Amniotic stem cell (primary cell): Measurements from ENCODE around the gene HOXC10.

Source experiments
- DNase-seq: peaks from one replicate; lab custom pipeline; 2025; lab: John Stamatoyannopoulos, UW

The HOXC10 gene

DNA sequence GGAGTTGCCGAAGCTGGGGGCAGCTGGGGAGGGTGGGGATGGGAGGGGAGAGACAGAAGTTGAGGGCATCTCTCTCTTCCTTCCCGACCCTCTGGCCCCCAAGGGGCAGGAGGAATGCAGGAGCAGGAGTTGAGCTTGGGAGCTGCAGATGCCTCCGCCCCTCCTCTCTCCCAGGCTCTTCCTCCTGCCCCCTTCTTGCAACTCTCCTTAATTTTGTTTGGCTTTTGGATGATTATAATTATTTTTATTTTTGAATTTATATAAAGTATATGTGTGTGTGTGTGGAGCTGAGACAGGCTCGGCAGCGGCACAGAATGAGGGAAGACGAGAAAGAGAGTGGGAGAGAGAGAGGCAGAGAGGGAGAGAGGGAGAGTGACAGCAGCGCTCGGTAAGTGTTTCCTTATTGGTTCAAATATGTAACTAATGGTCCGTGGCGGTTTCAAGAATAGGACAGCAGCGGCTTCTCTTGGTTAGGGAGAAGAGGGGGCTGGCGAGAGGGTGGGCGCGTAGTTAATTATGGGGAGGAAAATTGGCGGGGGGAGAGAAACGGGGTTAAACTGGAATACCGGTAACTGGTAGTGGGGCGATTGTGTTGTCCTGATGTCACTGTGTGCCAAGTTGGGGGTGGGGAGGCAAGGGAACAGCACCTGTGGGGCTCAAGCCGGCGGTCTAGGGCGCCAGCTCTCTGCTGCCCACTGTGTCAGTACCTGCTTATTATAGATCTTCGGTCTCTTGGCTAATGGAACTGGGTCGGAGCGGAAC lies 32.3 kb downstream of the HOXC10 start:
- no peak for DNase-seq

DNA sequence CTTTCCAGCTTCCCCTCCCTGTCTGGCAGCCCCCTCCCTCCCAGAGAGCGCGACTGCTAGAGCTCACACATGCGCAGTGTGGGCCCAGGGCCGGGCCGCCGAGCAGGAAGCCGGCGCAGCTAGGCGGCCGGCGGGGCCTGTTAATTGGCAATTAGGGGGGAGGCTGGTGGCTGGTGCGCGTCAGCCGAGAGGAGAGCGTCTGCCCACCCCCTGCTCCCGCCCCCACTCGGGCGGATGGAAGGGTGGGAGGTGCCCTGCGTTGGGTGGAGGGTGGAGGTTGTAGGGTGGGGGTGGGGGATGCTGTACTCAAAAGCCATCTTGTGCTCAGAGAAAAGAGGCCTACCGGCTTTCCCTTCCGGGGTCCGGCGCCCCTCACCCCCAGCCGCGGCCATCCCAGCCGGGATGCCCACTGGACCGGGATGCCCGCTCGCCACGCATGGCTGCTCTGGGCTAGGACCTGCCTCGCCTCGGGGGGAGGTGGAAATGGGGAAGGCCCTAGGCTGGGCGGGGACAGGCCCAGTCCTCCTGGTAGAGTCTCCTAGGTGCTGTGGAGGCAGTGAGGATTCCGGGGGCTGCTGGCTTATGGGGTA lies 33.0 kb downstream of the HOXC10 start:
- DNase-seq, result no peak

DNA sequence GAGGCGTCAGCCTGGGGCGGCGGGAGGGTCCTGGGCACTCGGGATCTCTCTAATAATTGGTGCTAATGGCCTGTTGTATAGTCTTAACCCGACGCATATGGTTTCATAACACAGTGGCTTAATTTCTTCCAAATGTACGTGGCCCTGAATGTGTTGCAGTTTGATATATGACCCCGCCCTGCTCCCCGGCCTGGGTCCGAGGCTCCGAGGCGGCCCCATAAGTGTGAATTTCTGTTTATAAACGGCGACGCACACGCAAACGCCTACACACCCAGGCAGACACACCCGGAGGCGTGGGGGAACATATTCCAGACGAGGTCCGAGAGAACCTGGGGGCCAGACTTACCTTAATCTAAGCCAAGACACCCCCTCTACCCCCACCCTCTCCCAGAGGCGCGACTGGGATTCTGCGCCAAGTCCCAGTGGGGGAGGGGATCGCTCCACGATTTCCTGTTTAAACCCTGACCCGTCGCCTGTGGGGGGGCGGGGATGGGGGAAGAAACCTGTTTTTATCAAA lies 33.6 kb downstream of the HOXC10 start:
- DNase-seq, result no peak

DNA sequence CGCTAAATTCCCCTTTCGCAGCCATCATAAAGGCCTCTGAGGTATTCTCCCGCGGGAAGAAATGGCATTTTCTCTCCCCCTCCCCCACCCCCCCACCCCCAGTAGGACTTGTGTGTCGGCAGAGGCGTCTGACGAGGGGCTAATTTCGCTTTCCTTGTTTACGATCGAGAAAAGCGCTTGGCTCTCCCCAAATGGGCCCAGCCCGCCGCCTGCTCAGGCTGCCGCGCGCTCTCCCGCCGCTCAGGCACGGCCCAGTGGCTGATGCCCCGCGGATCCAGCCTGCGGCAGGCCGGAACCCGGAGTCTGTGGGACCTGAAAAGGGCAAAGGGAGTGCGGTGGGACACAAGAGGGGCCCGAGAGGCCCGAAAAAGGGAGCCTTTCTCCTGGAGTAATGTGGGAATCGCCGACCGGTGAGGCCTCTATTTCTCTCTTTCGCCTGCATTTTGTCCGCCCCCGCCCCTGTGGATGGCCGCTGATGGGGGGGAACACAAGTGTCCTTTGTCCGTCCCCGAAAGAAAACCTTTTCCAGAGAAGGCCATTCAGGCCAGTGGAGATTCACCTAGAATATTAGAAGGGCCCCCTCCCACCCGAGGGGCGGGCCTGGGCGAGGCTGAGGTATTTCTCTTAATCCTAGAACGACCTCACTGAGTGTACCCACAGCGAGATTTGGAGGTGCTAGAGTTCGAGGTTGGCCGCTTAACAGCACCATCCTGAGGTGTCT lies 34.3 kb downstream of the HOXC10 start:
- no peak for DNase-seq

DNA sequence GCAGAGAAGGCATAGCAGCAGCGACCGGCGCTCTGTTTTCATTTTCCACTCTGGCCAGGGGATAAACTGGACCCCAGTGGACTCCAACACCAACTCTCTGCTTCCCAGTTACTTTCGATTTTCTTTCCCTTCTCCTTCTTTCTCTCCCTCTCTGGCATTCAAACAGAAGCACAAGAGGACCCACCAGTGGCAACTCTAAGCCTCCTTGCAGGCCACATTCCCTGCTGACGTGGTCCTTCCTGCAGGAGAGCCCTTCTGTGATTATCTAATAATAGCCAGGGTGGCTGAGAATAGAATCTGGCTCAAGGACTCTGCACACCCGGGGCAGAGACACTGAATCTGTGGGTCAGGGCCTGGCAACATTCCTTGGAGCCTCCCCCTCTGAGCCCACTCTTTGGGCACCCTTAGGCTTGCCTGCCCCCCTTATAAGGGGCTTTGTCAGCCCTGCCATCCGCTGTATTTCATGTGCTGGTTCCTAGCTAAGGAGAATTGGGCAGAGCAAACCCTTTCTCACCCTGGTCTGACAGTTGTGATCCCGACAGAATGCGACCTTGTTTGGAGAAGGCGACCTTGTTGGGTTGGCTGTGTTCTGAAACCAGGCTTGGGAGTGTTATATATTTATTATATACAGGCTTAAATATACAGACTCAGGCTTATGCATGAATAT lies 35.1 kb downstream of the HOXC10 start:
- no peak for DNase-seq

DNA sequence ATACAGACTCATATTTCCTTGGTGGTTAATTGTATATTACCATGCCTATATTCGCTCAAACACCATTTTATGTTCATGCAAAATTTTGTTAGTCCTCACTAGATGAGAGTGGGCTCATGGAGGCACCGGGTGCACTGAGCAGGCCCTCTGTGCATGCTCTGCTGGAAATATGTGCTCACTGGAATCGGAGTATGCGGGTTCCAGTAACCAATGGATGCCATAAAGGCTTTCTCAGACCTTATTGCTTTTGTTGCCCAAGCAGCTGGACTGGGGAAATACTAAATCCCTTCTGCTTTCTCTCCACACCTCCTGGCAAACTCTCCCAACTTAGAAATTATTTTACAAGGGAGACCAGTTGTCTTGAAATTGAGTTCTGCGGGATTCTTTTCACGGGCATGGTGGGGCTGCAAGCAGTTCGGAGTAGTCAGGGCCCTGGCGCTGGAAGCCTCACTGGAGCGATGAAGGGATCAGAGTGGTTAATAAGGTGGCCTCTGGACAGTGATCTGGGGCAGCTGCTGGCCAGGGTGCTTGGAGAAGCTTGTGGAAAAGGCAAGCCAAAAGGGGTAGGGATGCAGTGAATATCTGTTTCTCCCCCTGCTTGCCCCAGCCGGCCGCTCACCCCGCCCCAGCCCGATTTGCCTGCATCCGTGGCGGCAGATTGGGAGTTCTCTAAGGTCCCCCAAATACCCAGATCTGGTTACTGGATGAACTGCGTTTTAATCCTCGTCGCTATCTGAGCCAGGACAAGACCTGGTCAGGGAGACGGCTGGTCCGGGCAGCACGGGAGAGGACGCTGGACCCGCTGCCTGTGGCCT lies 35.9 kb downstream of the HOXC10 start:
- DNase-seq, result no peak

DNA sequence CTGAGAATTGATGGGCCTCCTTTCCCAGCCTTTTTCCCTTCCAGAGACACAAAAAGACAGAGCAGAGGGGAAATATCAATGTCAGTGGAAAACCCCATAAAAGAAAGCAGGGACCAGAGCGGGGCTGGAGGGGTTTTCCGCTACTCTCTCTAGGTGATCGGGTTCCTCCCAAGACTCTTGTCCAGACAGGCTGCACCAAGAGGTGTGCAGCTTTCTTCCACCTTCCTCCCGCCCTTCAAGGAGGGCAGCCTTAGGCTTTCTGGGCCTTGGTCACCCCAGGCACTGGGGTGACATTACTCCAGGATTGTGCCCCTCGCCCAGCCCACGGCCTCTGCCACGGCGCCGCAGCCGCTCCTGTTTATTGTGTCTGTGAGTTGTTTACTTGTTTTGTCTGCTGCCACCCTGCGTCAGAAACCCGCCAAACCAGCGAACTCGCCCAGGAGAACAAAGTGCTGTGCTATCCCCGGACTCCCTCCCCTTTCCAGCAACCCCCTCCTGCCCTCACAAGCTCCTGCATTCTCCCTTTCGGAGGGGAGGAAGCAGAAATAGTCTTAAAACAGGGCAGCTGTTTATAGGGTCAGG lies 36.6 kb downstream of the HOXC10 start:
- no peak for DNase-seq

DNA sequence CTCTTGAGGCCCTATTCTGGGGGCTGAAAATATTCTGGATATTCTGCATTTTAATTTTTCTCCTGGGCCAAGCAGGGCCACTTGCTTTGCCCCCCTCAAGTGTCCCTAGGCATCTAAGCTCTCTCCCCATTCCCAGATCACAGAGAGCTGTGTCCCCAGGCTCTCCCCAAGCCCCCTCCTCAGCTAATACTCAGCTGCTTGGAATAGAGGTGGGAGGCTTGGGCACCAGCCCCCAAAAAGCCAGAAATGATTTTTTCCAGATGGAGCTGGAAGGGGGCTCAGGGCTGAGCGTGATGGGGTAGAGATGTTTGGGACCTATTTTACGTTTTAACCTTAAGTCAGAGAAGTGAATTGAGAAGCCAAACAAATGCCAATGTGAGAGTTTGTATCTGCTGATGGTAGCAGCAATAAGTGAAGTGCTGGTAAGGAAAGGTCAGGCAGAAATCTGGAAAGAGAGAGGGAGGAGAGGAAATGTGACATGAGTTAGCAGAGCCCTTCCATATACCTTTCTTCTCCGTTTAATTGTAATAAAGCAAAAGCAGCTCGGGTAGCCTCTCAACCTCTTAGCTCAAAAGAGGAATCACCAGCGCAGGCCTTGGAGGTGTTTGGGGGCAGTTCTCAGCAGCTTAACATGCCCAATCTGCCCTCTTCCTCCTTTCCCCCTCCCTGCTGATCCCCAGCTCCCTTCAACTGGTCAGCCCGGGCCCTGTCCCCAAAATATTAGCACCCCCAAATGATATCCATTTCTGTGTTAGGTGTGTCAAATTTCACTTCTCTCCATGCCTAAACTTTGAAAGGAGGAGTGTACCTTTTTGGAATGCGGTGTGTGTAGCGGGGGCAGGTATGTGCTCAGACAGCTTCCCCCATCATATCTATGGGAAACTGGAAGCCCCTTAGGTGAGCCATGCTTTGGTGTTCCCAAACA lies 38.3 kb downstream of the HOXC10 start:
- no peak for DNase-seq

DNA sequence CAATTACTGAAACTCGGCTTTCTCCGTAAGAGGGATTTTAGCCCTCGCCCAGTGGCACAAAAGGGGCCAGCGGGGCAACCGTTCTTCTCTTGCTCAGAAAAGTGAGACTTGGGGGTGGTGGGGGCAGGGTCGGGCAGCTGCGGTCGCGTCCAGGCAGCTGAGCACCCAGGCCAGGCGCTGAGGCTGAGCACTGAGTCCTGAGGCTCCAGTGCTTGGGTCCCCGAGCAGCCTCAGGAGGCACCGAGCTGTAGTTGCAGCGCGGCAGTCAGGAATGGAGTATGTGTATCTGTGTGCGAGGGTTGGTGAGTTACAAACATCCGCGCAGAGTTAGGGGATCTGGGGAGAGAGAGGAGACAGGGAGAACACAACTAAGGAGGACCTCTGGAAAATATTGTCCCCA lies 39.2 kb downstream of the HOXC10 start:
- no peak for DNase-seq

DNA sequence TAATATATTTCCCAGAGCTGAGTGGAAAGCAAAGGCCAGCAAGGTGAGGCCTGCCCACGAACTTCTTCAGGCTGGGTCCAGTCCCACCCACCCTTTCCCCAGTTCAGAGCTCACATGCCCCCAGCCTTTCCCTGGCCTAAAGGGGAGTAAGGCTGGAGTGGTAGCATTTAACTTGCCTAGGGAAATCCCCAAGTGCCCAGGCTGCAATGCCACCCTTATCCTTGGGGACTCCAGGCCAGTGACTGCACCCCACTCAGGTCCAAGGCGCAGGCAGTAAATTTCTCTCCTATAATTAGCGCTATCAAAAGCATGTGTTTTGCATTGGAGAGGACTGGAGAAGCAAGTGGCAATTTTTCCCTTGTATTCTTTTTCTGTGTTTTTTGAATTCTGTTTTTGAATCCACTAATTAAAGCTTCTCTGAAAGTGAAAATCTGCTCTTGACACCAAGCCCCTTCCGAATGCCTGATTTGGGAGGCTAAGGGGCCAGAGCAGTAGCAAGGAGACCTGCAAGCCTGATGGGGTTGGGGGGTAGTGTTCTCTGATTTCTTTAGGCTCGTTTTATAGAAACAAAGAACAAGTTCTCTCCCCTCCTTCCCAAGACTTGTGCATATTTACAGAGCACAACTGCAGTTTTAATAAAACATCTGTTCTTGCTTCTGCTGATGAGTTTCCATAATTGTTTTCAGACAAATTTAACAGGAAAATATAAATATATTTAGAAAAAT lies 39.8 kb downstream of the HOXC10 start:
- DNase-seq, result no peak

DNA sequence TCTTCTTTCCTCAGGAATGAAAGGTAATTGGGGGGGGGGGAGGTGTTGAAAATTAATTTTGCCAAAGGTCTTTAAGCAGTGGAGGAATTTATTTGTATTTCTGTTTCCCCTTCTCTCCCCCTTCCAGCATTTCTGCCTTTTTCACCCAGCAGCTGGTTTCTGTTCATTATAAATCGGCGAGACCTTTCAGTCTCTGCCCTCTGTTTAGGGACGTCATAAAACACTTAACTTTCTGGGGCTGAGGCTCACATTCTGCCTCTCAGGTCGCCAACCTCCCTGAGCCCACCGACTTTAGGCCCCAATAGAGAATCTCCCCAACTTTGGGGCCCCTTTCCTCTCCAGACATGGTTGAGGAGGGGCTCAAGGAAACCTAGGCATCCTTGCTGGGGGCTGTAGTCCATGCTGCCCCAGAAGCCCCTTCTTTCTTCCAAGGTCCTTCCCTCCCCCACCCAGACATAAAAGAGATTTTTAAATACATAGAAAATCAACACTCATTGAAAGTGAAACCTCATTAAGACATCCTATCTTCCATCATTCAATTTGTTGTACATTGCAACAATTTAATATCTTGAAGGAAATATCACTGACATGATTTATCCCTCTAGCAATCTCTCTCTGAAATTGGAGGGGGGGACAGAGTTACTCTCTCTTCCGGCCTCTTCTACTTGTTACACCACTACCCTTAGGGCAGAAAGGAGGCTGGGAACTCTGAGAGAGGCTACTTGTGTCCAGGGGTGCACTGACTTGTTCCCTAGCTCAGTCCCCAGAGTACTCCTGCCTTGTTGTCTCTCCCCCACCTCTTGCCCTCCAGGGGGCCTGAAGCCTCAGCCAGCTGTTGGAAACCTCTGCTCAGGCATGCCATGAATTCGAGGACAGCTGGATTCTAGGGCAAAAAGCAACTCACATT lies 40.8 kb downstream of the HOXC10 start:
- no peak for DNase-seq

DNA sequence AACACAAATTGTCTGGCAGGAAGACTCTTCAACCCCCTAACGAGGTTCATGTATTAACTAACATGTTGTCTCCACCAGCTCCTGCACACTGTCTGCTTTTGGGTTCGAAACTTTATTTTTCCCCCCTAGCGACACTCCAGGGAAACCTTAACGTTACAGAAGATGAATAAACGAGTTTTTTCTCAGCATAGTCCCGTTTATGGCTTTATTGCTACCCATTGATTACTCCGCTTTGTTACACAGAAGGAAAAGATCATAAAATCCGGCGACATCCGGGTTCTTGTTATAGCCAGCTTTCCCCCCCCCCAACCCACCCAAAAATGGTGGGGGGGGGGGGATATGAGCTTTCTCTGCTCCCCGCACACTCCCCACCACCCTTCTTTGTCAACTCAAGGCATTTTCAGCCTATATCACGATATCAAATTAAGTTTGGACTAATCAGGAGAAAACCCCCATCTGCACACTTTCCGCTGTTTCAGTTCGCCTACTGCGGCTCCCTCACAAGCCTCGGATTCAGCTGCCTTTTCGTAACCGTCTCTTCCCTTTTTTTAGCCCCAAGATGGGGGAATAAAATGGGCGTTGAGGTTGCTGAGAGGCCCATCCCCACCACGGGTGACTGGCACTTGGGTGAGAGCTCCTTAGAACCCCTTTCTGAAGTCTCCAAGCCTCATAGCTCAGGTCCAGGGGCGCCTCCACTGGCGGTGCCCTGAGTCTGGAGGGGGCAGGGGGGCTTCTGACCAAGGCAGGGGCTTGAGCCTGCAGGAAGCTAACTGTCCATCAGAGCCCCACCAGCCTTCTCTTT lies 41.9 kb downstream of the HOXC10 start:
- DNase-seq, result no peak

DNA sequence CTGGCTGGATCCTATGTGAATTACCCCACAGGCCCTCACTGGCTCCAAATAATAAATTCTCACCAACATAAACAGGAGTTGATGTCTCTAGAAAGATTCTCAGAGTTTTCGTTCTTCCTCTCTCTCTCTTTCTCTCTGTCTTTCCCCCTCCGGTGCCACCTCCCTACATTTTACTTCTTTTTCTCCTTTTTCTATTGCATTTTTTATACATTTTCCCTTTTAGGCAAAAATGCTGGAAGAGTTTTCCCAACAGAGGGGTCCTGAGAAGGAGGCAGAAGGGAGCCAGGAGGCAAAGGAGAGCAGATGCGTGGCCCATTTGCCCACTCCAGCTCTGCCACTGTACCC lies 42.5 kb downstream of the HOXC10 start:
- no peak for DNase-seq

DNA sequence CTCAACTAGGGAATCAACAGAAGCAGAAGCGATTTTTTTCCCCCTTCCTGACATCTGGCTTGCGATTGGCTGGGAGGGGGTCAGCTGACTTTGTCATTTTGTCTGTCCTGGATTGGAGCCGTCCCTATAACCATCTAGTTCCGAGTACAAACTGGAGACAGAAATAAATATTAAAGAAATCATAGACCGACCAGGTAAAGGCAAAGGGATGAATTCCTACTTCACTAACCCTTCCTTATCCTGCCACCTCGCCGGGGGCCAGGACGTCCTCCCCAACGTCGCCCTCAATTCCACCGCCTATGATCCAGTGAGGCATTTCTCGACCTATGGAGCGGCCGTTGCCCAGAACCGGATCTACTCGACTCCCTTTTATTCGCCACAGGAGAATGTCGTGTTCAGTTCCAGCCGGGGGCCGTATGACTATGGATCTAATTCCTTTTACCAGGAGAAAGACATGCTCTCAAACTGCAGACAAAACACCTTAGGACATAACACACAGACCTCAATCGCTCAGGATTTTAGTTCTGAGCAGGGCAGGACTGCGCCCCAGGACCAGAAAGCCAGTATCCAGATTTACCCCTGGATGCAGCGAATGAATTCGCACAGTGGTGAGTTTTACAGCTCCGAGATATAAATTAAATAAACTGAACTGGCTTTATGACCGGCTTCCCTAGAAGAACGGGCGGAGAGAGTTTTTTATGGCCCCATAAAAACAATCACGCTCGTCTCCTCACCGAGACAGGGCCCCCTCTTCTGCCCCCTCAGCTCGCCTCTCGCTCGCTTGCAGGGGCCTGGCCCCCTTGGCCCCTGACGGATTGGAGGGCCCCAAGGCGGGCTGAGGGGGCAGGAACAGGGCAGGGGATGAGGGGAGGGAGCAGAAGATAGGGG lies 43.6 kb downstream of the HOXC10 start, which contains the start of gene HOXC6:
Gene HOXC6 (plus strand): TSS at position 127 of the 888 bp plus-strand sequence. CDS start 82 bp downstream, at position 209.
- no peak for DNase-seq

DNA sequence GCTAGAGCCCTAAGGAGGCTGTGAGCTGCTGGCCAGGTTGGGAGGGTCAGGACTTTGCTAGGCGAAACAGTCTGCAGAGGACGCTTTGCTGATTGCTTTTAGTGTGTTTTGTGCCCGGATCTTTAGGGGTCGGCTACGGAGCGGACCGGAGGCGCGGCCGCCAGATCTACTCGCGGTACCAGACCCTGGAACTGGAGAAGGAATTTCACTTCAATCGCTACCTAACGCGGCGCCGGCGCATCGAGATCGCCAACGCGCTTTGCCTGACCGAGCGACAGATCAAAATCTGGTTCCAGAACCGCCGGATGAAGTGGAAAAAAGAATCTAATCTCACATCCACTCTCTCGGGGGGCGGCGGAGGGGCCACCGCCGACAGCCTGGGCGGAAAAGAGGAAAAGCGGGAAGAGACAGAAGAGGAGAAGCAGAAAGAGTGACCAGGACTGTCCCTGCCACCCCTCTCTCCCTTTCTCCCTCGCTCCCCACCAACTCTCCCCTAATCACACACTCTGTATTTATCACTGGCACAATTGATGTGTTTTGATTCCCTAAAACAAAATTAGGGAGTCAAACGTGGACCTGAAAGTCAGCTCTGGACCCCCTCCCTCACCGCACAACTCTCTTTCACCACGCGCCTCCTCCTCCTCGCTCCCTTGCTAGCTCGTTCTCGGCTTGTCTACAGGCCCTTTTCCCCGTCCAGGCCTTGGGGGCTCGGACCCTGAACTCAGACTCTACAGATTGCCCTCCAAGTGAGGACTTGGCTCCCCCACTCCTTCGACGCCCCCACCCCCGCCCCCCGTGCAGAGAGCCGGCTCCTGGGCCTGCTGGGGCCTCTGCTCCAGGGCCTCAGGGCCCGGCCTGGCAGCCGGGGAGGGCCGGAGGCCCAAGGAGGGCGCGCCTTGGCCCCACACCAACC lies 44.8 kb downstream of the HOXC10 start:
- DNase-seq, result no peak
